UCSD-AML1 (cell line): ENCODE results near the gene PDIK1L.
A peak's percentile ranks its signal among the peaks of the same experiment; 100 is the strongest.
"Not testable (repeated sequence)": the region's sequence is repeated elsewhere in the genome, so short reads cannot be mapped to it uniquely, and the experiment has no call there.

Source experiments
- DNase-seq: peaks from one replicate; lab custom pipeline; 2025; ENCODE audit not compliant: unreplicated experiment; lab: John Stamatoyannopoulos, UW

Gene PDIK1L

DNA sequence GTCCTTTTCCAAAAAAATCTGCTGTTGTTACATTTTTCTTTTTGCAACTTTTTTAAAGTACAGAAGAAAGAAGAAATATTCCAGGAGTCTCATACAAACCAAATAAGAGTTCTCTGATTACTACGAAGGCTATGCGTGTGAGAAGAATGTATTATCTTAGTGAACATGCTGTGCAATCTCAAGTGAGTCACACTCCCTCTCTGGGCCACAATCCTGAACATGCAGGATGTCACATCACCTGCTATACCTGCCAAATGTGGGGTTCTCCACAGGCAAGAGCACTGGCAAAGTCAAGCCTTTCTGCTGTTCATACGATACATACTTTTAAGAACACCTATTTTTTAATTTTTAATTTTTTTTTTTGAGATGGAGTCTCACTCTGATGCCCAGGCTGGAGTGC is 22.5 kb upstream of the PDIK1L start:
- no peak for DNase-seq

DNA sequence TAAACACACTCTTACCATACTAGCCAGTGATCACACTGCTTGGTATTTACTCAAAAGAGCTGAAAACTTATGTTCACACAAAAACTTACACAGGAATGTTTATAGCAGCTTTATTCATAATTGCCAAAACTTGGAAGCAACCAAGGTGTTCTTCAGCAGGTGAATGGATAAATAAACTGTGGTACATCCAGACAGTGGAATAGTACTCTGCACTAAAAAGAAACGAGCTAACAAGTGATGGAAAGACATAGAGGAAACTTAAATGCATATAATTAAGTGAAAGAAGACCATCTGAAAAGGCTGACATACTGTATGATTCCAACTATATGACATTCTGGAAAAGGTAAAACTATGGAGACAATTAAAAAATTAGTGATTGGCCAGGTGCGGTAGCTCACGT is 20.7 kb upstream of the PDIK1L start:
- DNase-seq, result no peak

DNA sequence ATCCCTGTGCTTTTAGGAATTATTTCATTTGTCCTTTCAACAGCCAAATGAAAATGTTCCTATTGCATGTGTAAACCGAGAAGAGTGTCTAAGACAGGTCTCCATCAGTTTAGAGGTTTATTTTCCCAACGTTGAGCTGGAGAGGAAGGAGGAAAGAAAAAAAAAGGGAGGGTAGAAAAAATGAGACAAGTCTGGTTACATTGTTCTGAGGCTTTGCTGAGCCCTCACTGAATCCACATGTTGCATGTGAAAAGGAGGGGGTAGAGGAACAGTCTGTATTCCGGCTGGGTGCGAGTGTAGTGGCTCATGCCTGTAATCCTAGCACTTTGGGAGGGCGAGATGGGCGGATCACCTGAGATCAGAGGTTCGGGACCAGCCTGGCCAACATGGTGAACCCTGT is 19.2 kb upstream of the PDIK1L start:
- no peak for DNase-seq

GRCh38 chr1:26093569-26093968 is 18.1 kb upstream of the PDIK1L start:
- DNase-seq, result not testable (repeated sequence)

DNA sequence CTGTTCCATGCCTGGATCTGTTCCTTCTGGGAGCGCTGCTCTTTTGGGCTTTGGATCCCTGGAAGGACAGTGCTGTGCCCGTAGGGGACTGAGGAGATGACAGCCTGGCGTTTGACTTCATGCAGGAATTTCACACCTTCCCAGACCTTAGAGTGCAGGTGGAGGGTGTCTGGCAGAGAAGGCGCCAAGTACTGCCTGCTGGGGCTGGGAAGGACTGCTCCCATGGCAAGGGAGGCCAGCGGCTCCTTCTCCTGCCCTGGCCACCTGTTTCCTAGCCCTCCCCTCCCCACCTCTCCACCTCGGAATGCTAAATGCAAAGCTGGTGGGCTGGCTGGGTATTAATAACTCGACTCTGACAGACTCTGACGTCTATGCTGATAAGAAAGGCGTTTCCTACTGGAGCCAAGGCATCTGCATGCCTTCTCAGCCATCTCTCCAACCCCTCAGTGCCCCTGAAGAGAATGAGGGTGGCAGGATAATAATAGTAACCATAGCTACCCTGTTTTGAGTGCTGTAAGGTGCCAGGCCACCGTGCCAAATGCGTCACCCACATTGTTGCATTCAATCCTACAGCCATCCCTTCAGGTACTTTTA is 17.5 kb upstream of the PDIK1L start:
- no peak for DNase-seq

GRCh38 chr1:26094677-26095383 is 16.8 kb upstream of the PDIK1L start:
- DNase-seq, result peak; percentile 59

GRCh38 chr1:26096471-26096870 is 15.2 kb upstream of the PDIK1L start:
- DNase-seq, result no peak

DNA sequence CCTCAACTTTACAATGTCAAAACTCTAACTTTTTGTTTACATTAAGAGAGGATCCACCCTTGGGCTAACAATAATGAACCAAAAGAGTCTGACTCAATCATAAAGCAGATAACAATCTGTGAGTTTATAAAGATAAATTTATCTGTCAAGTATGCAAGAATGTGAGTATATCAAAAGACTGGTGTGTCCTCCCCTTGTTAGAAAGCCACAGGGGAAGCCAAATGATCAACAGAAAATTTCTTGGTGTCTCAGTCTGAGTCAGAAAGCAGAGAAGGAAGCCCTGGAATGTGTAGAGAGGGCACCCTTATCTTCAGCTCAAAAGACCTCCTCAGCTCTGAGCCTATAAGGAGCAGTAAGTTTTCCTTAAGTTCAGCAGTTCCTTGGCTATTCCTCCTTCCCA is 13.9 kb upstream of the PDIK1L start:
- no peak for DNase-seq

DNA sequence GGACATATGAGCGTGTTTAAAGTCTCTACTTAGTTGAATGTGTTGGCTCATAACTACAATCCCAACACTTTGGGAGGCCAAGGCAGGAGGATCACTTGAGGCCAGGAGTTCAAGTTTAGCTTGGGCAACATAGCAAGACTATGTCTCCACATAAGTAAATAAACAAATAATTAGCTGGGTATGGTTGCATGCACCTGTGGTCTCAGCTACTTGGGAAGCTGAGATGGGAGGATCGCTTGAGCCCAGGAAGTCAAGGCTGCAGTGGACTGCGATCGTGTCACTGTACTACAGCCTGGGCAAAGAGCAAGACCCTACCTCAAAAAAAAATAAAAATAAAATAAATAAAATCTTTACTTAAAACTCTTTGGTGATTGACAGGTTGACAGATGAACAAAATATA is 13.0 kb upstream of the PDIK1L start:
- DNase-seq, result no peak

DNA sequence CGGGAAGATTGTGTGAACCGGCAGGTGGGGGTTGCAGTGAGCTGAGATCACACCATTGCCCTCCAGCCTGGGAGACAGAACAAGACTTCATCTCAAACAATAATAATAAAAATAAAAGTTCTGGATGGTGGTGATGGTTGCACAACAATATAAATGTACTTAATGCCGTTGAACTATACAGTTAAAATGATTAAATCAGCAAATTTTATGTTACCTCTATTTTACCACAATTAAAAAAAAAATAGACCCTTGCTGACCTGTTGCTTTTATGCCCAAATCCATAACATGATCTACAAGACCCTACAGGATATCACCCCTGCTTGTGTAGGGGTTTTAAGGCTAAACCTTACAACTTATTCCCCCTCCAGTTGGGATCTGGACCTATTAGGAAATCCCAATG is 11.8 kb upstream of the PDIK1L start:
- DNase-seq, result no peak

DNA sequence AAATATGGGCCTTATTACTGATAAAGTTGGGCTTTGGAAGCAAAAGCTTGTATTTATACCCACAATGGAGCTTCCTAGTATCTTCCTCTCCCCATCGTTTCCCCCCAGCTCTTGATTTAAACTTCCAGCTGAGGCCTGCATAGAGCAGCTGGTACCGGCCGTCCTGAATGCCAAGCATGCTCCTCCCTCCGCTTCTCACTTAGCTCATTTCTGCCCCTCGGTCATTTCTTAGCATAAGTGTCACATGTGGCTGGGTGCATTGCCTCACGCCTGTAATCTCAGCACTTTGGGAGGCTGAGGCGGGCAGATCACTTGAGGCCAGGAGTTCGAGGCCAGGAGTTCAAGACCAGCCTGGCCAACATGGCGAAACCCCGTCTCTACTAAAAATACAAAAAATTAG is 11.4 kb upstream of the PDIK1L start:
- DNase-seq, result not testable (repeated sequence)

GRCh38 chr1:26102119-26102518 is 9.5 kb upstream of the PDIK1L start:
- DNase-seq, result no peak

- no peak for DNase-seq
These were observed 9.1 kb upstream of the PDIK1L start for GRCh38 chr1:26102526-26102925.

GRCh38 chr1:26105226-26105548 is 6.4 kb upstream of the PDIK1L start:
- not testable (repeated sequence) for DNase-seq

DNA sequence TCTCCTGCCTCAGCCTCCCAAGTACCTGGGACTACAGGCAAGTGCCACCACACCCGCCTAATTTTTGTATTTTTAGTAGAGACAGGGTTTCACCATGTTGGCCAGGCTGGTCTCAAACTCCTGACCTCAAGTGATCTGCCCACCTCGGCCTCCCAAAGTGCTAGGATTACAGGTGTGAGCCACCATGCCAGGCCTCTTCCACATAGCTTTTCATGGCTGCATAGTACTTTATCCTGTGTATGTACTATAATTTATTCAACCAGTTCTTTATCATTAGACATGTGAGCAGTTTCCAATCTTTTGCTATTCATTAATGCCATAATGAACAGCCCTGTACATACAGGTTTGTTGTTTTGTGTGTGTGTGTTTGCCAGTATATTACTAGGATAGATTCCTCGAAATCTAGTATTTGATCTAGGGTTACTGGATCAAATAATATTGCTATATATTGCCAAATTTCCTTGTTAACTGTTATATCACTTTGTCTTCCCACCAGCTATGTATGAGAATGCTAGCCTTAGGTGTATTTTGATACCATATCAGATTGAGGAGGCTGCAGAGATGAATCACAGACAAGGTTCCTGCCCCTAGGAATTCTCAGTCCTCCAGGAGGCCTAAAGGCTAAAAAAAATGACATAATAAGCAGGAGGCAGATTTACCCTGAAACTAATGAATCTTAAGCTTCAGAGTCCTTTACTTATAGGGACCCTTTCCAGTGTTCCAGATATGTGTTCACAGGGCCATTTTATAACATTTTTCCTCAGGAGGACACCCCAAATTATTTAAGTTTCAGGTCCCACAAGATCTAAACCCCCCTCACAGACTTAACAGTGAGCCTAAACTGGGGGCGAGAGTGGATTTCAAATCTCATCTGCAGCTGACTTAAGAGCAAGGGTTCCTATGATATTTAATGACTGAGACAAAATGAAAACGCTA is 2.1 kb upstream of the PDIK1L start:
- no peak for DNase-seq

GRCh38 chr1:26110731-26111529 is 694 bp upstream of the PDIK1L start:
- peak; percentile 76 for DNase-seq

- peak; percentile 55 for DNase-seq
These were observed 767 bp downstream of the PDIK1L start for GRCh38 chr1:26112407-26112775.

DNA sequence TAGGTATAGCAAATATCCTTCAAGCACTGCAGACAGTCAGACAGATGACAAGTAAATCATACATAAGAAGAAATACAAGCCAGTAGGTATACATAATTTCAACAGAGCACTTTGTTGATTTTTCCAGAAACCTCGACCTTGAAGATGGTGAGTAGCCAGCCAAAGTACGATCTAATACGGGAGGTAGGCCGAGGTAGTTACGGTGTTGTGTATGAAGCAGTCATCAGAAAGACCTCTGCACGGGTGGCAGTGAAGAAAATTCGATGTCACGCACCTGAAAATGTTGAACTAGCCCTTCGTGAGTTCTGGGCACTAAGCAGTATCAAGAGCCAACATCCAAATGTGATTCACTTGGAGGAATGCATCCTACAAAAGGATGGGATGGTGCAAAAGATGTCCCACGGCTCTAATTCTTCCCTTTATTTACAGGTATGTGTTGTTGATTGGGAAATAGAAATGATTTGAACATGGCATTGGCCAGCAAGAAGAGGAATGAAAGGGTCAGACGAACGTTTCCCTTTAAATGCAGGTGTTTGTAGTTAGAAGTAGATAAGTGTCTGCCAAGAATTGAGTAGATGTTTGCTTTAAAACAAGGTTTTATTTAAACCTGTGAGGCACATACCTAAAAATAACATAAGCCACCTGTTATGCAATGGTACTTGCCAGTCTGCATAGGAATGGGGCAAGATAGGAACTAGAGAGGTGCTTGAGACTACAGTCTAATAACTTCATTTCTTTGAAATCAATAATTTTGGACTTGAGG is 2.7 kb downstream of the PDIK1L start:
- DNase-seq, result no peak

- DNase-seq, result no peak
These were observed 8.4 kb downstream of the PDIK1L start for GRCh38 chr1:26119892-26120608.
